Endothelial cell of umbilical vein (primary cell): ENCODE results near the gene PALD1. TPM values are rescaled to one million over a fixed set of nuclear protein-coding genes. Genes with fewer than 3 reads are reported as not detected.
A peak's percentile ranks its signal among the peaks of the same experiment; 100 is the strongest.

ENCODE experiments used
- BruUV-seq: library from RNA; stranded (reverse); fragments of 400-500 nt; replicated peaks from 2 replicates; lab custom pipeline; 2021; lab: Mats Ljungman, UMichigan
- CTCF ChIA-PET: fragments of 300-600, 350-600 bp; sonication (Branson Sonifier 250); formaldehyde crosslinking; loops from one replicate; lab custom pipeline; 2021; ENCODE audit warnings: antibody characterized with exemption, inconsistent platforms; lab: Charles Lee
- POLR2A ChIA-PET: fragments of 300-600, 350-600 bp; sonication (Branson Sonifier 250); formaldehyde crosslinking; loops from one replicate; lab custom pipeline; 2021; ENCODE audit warnings: antibody characterized with exemption, inconsistent platforms; lab: Charles Lee
- DNase-seq: peaks from one replicate; pipeline ENCODE4 v3.0.0-alpha.2; 2011; ENCODE audit warnings: low read depth, low spot score
- FAIRE-seq: peaks from 2 replicates; lab custom pipeline; 2011; peaks lifted over from hg19 to GRCh38; lab: Jason Lieb, UNC
- H2AFZ ChIP-seq: 2 replicates; pipeline ENCODE4 v1.6.0; 2012; ENCODE audit warnings: low read depth, low read length, control low read depth, inconsistent platforms
- H3K27ac ChIP-seq: 2 replicates; pipeline ENCODE4 v1.5.1; 2011; ENCODE audit warnings: low read depth, mild to moderate bottlenecking, control low read depth, low read length, moderate library complexity; ENCODE audit not compliant: insufficient read depth
- H3K27me3 ChIP-seq, 2 experiments: 2 replicates each; pipeline versions ENCODE4 v1.6.0 to v1.6.1; 2011; ENCODE audit warnings: low read length in 2 of 2, mixed read lengths in 1 of 2; ENCODE audit not compliant: control insufficient read depth in 2 of 2, insufficient read depth in 2 of 2
- H3K36me3 ChIP-seq, 2 experiments: 2 replicates in 1 of 2; 3 replicates in 1 of 2; pipeline ENCODE4 v1.5.1; 2011; ENCODE audit warnings: low read length in 2 of 2, mild to moderate bottlenecking in 1 of 2, moderate library complexity in 1 of 2; ENCODE audit not compliant: control insufficient read depth in 2 of 2, insufficient read depth in 2 of 2; ENCODE audit errors: extremely low read depth in 1 of 2
- H3K4me1 ChIP-seq: 3 replicates; pipeline ENCODE4 v1.5.1; 2011; ENCODE audit warnings: mild to moderate bottlenecking, low read length; ENCODE audit not compliant: control insufficient read depth, insufficient read depth; ENCODE audit errors: extremely low read depth
- H3K4me2 ChIP-seq: 2 replicates; pipeline ENCODE4 v1.6.1; 2011; ENCODE audit warnings: low read length, control low read depth, mixed read lengths; ENCODE audit not compliant: insufficient read depth
- H3K4me3 ChIP-seq, 3 experiments: fragments of 200-600 bp in 1 of 3; sonication (generic), shearing (Covaris generic) in 1 of 3; replicated peaks in 1 of 3; 2 replicates each; pipeline ENCODE4 v1.5.1; 2011 to 2016; ENCODE audit warnings: control low read depth in 3 of 3, low read length in 3 of 3, mild to moderate bottlenecking in 2 of 3, inconsistent platforms in 1 of 3, low read depth in 1 of 3, moderate library complexity in 1 of 3; ENCODE audit not compliant: insufficient read depth in 1 of 3
- H3K79me2 ChIP-seq: 2 replicates; pipeline ENCODE4 v1.6.0; 2012; ENCODE audit warnings: low read length, inconsistent platforms; ENCODE audit not compliant: control insufficient read depth, insufficient read depth
- H3K9ac ChIP-seq: replicated peaks from 2 replicates; pipeline ENCODE3; 2011; ENCODE audit warnings: low read length, control low read depth; ENCODE audit not compliant: insufficient read depth; ENCODE audit errors: extremely low read depth
- H3K9me1 ChIP-seq: replicated peaks from 3 replicates; pipeline ENCODE4 v1.6.0; 2011; ENCODE audit warnings: mild to moderate bottlenecking, low read length; ENCODE audit not compliant: control insufficient read depth, insufficient read depth; ENCODE audit errors: extremely low read depth
- H3K9me3 ChIP-seq: replicated peaks from 2 replicates; pipeline ENCODE4 v1.5.1; 2012; ENCODE audit warnings: low read length, inconsistent platforms; ENCODE audit not compliant: control insufficient read depth, insufficient read depth
- H4K20me1 ChIP-seq: replicated peaks from 2 replicates; pipeline ENCODE3; 2011; ENCODE audit warnings: mild to moderate bottlenecking, low read length; ENCODE audit not compliant: control insufficient read depth, insufficient read depth; ENCODE audit errors: extremely low read depth
- FOS ChIP-seq: IDR thresholded peaks from 2 replicates; pipeline ENCODE4 v1.6.1; 2011; ENCODE audit warnings: mild to moderate bottlenecking, low read length, moderate library complexity, borderline replicate concordance; ENCODE audit not compliant: insufficient read depth
- GATA2 ChIP-seq: IDR thresholded peaks from 2 replicates; pipeline ENCODE4 v1.7.0; 2011; ENCODE audit warnings: low read depth, mild to moderate bottlenecking, moderate library complexity, mixed read lengths, low read length; ENCODE audit not compliant: insufficient read length, insufficient read depth
- JUN ChIP-seq: IDR thresholded peaks from 2 replicates; pipeline ENCODE4 v1.6.1; 2011; ENCODE audit warnings: borderline replicate concordance, low read depth; ENCODE audit not compliant: insufficient read length, insufficient read depth
- POLR2AphosphoS5 ChIP-seq: IDR thresholded peaks from 2 replicates; pipeline ENCODE4 v1.6.1; 2012; ENCODE audit warnings: low read depth, mild to moderate bottlenecking, control low read depth, low read length, moderate library complexity; ENCODE audit not compliant: insufficient read depth
- dilution Hi-C: fragments of 300-500 bp; cut with MboI; formaldehyde crosslinking; loops from one replicate; pipeline ENCODE4 v1.15.0; 2019; ENCODE audit warnings: low sequenced_read_pairs; ENCODE audit not compliant: extremely low pct_ligation_motif_present
- intact Hi-C: fragments of 100-400 bp; cut with micrococcal nuclease; formaldehyde crosslinking; loops from one replicate; pipeline ENCODE4 v1.10.0; 2022
- polyA plus RNA-seq, 4 experiments: library from polyadenylated mRNA; depleted of rRNA in 3 of 4; stranded (reverse) in 3 of 4; unstranded in 1 of 4; fragments of >200 nt; gene quantifications; 2 replicates each; pipeline versions ENCODE4 v1.2.1 to v1.2.3, GENCODE V29; 2011 to 2012; ENCODE audit warnings: missing spikeins in 1 of 4
- total RNA-seq: library from RNA; stranded (reverse); gene quantifications from 2 replicates; pipeline ENCODE4 v1.2.3, GENCODE V29; 2021
- TF ChIP-seq, protein P1 (sequence below), 2 donors: IDR thresholded peaks; 1 replicate in 1 of 2; 2 replicates in 1 of 2; pipeline ENCODE4 v1.5.1; 2011; ENCODE audit warnings: low read length in 2 of 2, mild to moderate bottlenecking in 2 of 2, moderate library complexity in 2 of 2, control low read depth in 1 of 2, inconsistent platforms in 1 of 2, low read depth in 1 of 2; ENCODE audit not compliant: insufficient read depth in 1 of 2; ENCODE audit errors: extremely low read depth in 1 of 2

PALD1 gene
- total and polyA plus RNA-seq, 2 donors (not counting 3 experiments of a cell fraction or from before 2014, with no cell fraction given), result 16.6 to 73.3 TPM

DNA sequence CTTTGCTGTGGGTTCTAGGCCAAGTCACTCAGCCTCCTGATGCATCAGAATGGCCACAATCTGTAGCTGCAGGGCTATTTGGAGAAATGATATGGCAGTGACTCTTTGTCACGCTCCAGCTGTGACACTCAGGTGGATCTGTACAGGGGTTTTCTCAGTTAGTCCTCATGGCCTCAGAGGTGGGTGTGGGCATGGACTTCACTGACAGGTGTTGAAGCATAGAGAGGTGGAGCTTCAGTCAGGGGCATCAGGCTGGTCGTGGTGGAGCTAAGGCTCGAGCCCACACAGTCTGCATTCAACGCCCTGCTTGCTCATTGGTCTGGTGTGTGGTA, 21.2 kb downstream of the PALD1 start:
- Histone ChIP-seq H3K9me3 (no peaks in the 10 kb centered on the region), H3K4me2 (no peak overlapping the region), H4K20me1 (no peaks in the 10 kb centered on the region), H3K9ac (peak overlapping the region; percentile 0), H3K27me3 (no peaks in the 10 kb centered on the region), H3K4me1 (peaks cover 44% of the 10 kb centered on the region), H3K4me3 (no peak overlapping the region), H3K36me3 (no peaks in the 10 kb centered on the region), H3K79me2 (no peaks in the 10 kb centered on the region), H3K9me1 (no peaks in the 10 kb centered on the region), H3K27ac (peak overlapping the region; percentile 84), H2AFZ (no peak overlapping the region)
- FAIRE-seq, result peak; percentile 31
- ChIA-PET POLR2A (interaction anchor here (1.8 kb wide), 1 partner anchor 9 kb away, joined by 5 read pairs; no protein-coding TSS in a partner anchor), CTCF (interaction anchor here (0.8 to 2.6 kb wide), 4 partner anchors 9 to 42 kb away, joined by 3 to 15 read pairs (median 8); no protein-coding TSS in a partner anchor)
- intact Hi-C loops (loop anchor here (1.0 to 2.0 kb wide), 3 partner anchors 9 to 19 kb away; no protein-coding TSS in a partner anchor), dilution Hi-C loops (no loop called here)
- TF ChIP-seq POLR2AphosphoS5, result no peak
- TF ChIP-seq GATA2, result no peak
- no peak for TF ChIP-seq FOS
- TF ChIP-seq, protein P1, sequence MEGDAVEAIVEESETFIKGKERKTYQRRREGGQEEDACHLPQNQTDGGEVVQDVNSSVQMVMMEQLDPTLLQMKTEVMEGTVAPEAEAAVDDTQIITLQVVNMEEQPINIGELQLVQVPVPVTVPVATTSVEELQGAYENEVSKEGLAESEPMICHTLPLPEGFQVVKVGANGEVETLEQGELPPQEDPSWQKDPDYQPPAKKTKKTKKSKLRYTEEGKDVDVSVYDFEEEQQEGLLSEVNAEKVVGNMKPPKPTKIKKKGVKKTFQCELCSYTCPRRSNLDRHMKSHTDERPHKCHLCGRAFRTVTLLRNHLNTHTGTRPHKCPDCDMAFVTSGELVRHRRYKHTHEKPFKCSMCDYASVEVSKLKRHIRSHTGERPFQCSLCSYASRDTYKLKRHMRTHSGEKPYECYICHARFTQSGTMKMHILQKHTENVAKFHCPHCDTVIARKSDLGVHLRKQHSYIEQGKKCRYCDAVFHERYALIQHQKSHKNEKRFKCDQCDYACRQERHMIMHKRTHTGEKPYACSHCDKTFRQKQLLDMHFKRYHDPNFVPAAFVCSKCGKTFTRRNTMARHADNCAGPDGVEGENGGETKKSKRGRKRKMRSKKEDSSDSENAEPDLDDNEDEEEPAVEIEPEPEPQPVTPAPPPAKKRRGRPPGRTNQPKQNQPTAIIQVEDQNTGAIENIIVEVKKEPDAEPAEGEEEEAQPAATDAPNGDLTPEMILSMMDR (IDR thresholded peaks at IDR 0.05; ENCODE audit: extremely low read depth in 1 of 2, insufficient read depth in 1 of 2, low read depth in 1 of 2, low read length in 2 of 2), result no peak
- no peak for TF ChIP-seq JUN
- BruUV-seq, result no TSS peak
- no peak for DNase-seq
